Measurements from ENCODE around the gene UBXN1. TPM values are rescaled to one million over a fixed set of nuclear protein-coding genes. Genes with fewer than 3 reads are reported as not detected.

UBXN1 gene
- total and polyA plus RNA-seq, 2 donors (not counting 1 experiment from before 2014, with no cell fraction given): 180 to 193 TPM

- 4% methylated on average over 35 of the region's 36 CpGs for WGBS (ENCODE audit: insufficient coverage)
- peaks cover 17 to 35% of the 10 kb centered on the region in 2 donors for H3K4me1 ChIP-seq (ENCODE audit: control insufficient read depth in 2 of 2, insufficient read depth in 2 of 2, low read length in 2 of 2)
- intact Hi-C loops (cut with micrococcal nuclease): loop anchor here (1.0 to 2.0 kb wide), 8 partner anchors 8 to 73 kb away; partner anchors contain the start of genes EML3, GANAB, INTS5 and LBHD1
- CTCF ChIA-PET: interaction anchor here (0.6 to 2.0 kb wide), 16 partner anchors 10 to 240 kb away, joined by 3 to 17 read pairs (median 5); partner anchors contain the start of genes B3GAT3, INTS5 and TUT1
- H3K4me3 Mint-ChIP-seq: peak overlapping the region; percentile 97
- no peaks in the 10 kb centered on the region for H3K9me3 Mint-ChIP-seq (ENCODE audit: insufficient read depth)
- H2AFZ ChIP-seq (ENCODE audit: insufficient read depth, low read depth, low read length, poor library complexity, severe bottlenecking): peak overlapping the region; percentile 96
- peak overlapping the region; percentile 78 for H3K4me2 ChIP-seq (replicated peaks; ENCODE audit: low read depth, low read length, poor library complexity, severe bottlenecking)
- TF ChIP-seq CTCF (IDR thresholded peaks at IDR 0.05): no peak
- no peak for TF ChIP-seq EZH2 (IDR thresholded peaks at IDR 0.05; ENCODE audit: borderline replicate concordance, insufficient read depth, low read depth, low read length, poor library complexity, severe bottlenecking)
- peaks cover 9% of the 10 kb centered on the region for H4K20me1 ChIP-seq (ENCODE audit: control insufficient read depth, insufficient read depth, low read length, poor library complexity, severe bottlenecking)
- no peaks in the 10 kb centered on the region for H3K27me3 ChIP-seq (replicated peaks in 1 of 4; ENCODE audit: control extremely low read depth in 1 of 4, control insufficient read depth in 3 of 4, insufficient read depth in 4 of 4, low read length in 3 of 4)
- H3K36me3 ChIP-seq (replicated peaks in 1 of 2; ENCODE audit: control extremely low read depth in 1 of 2, control insufficient read depth in 1 of 2, extremely low read depth in 1 of 2, insufficient read depth in 2 of 2, low read length in 1 of 2): peaks cover 6 to 19% of the 10 kb centered on the region in 2 experiments
- no peaks in the 10 kb centered on the region for H3K27me3 Mint-ChIP-seq
- H3K27ac Mint-ChIP-seq: peak overlapping the region; percentile 93
- POLR2A ChIA-PET: interaction anchor here (0.6 to 3.6 kb wide), 26 partner anchors 7 to 1543 kb away, joined by 3 to 62 read pairs (median 6); partner anchors contain the start of genes B3GAT3, BSCL2, GANAB and GNG3
- peak overlapping the region; percentile 73 to 81 for H3K27ac ChIP-seq (ENCODE audit: low read length in 2 of 2)
- peak overlapping the region; percentile 82 for H3K9ac ChIP-seq (ENCODE audit: low read length)
- peak overlapping the region; percentile 56 to 98 (median 83) for H3K4me3 ChIP-seq (ENCODE audit: control extremely low read depth in 1 of 5, extremely low read depth in 1 of 5, insufficient read depth in 1 of 5, low read depth in 2 of 5, low read length in 4 of 5)
- peak; percentile 32 for ATAC-seq (ENCODE audit: low read depth)
- peaks cover 49% of the 10 kb centered on the region for H3K79me2 ChIP-seq (ENCODE audit: control insufficient read depth, insufficient read depth, low read length)
- H3K4me1 Mint-ChIP-seq: peaks cover 41% of the 10 kb centered on the region
- no peaks in the 10 kb centered on the region for H3K9me3 ChIP-seq (ENCODE audit: control extremely low read depth in 1 of 3, control insufficient read depth in 2 of 3, insufficient read depth in 1 of 3, low read length in 2 of 3)
- DNase-seq: no peak
Observed at GRCh38 chr11:62664405-62665074, 14.3 kb downstream of the UBXN1 start.

Measured in B cell (primary cell).